NCI-H146 treated with DMSO at 0.1 percent for 48 hours (cell line): Measurements from ENCODE around the gene RPL37.
"Not testable (repeated sequence)": the region's sequence is repeated elsewhere in the genome, so short reads cannot be mapped to it uniquely, and the experiment has no call there.

Experiments used
- DNase-seq: peaks from one replicate; lab custom pipeline; 2025; ENCODE audit not compliant: unreplicated experiment; lab: John Stamatoyannopoulos, UW

Gene RPL37

DNA sequence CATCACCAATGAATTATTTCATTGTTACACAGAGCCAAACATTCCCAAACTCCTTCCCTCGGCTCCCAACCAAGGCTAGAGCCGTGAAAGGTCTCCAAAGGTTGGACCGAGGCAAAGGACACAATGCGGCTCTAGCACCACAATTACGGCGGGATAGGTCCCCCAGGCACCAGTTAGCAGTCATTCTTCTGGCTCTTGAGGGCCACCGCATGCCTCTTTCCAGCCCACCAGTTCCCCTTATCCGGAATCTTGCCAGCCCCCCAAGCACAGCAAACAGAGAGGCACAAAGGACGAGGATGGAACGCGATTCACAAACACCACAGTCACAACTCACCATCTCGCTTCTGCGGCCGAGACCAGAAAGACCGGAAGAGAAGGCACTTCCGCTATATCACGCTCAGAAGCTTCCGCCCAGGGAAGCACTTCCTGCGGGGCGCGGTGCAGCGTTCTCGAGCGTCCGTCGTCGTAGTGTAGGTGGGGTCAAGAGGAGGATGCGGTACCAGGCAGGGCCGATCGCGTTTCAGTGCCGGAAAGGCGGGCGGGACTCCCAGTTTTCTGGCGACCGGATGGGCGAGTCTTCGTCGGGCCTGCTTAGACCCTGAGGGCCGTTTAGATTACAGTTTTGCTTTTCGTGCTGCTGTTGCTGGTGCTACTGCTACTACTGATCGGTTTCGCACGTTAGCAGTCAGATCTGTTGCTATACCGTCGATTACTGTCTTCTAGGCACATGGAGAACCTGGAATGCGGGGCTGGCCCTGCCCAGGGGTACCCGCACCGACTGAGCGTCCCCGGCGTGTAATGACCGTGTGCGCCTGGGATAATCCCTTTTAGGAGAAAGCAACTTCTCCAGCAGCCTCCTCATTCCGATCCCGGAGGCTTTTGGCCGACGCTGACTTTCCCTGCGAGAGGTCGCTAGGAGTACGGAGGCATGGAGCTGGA is at the start of gene RPL37:
Gene RPL37, minus strand, starts transcription at position 374 of the 939 bp plus-strand sequence. Its CDS starts 37 bp downstream, at position 337.
- peak; percentile 85 for DNase-seq

DNA sequence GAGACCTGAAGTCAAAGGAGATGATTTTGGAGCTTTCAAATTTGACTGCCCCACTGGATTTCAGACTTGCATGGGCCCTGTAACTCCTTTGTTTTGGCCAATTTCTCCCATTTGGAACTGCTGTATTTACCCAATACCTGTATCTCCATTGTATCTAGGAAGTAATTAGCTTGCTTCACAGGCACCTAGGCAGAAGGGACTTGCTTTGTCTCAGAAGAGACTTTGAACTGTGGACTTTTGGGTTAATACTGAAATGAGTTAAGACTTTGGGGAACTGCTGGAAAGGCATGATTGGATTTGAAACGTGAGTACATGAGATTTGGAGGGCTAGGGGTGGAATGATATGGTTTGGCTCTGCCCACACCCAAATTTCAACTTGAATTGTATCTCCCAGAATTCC is 48.0 kb upstream of the RPL37 start:
- not testable (repeated sequence) for DNase-seq

DNA sequence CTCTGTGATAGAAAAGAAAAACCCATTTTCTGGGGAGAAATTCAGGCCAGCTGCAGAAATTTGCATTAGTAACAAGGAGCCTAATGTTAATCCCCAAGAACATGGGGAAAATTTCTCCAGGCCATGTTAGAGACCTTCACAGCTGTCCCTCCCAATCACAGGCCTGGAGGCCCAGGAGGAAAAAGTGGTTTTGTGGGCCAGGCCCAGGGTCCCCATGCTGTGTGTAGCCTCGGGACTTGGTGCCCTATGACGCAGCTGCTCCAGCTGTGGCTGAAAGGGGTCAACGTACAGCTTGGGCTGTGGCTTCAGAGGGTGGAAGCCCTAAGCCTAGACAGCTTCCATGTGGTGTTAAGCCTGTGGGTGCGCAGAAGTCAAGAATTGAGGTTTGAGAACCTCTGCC is 47.3 kb upstream of the RPL37 start:
- DNase-seq: no peak

DNA sequence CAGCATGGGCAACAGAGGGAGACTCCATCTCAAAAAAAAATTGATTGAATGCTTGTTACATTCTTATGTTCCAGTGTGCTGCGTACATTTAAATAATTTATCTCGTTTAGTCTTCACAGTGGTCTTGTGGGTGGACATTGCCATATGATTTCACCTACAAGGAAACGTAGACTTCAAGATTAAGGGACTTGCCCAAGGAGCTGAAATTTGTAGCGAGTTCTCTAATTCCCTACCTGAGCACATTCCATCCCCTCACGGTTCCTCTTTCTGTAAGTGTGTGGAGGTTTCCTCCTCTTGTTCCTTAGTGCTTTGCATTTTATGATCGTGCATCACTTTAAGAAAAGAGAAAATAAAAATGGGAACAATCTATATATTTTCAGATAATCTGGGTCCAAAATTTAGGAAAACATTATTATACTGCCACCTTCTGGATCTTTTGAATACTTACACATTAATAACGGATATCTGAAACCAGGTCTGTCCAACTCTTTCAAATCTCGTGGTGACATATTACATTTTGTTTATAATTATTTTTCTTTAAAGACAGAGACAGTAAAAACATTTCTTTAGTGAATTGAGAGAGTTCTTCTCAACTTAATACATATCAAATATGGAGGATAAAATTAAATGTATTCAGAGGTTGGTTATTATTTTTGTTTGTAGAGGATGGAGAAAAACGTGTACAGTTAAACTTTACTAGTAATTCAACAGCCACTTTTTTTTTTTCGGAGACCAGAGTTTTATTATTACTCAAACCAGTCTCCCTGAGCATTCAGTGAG is 44.3 kb upstream of the RPL37 start:
- DNase-seq: no peak

DNA sequence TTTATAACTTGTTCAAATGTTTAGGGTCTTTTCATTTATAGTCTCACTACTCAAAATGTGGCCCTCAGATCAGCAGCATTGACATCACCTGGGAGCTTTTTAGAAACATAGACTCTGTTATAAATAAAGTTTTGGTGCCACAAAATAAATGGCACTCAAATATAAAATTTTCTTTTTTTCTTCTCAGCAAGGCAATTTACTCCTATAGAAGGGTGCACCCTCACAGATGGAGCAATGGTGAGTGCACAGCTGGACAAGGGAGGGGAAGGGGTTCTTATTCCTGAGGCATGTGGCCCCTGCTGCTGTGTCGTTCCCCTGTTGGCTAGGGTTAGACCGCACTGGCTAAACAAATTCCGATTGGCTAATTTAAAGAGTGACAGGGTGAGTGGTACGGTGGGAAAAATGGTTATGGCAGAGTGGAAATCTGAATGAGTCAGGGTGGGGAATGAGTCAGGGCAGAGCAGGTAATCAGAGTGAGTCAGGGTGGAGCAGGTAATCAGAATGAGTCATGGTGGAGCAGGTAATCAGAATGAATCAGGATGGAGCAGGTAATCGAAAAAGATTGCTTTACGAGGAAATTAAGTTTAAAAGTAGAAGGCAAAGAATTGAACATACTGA is 42.5 kb upstream of the RPL37 start:
- no peak for DNase-seq

DNA sequence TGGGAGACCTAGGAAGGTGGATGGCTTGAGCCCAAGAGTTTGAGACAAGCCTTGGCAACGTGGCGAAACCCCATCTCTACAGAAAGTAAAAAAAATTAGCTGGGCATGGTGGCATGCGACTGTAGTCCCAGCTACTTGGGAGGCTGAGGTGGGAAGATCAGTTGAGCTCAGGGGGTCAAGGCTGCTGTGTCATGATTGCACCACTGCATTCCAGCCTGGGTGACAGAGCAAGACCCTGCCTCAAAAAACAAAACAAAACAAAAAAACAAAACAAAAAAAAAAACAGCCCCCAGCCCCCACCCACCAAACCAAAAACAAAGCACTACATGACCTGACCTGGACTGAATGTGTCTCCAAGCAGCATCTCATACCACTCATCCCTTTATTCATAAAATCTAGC is 40.9 kb upstream of the RPL37 start:
- no peak for DNase-seq

DNA sequence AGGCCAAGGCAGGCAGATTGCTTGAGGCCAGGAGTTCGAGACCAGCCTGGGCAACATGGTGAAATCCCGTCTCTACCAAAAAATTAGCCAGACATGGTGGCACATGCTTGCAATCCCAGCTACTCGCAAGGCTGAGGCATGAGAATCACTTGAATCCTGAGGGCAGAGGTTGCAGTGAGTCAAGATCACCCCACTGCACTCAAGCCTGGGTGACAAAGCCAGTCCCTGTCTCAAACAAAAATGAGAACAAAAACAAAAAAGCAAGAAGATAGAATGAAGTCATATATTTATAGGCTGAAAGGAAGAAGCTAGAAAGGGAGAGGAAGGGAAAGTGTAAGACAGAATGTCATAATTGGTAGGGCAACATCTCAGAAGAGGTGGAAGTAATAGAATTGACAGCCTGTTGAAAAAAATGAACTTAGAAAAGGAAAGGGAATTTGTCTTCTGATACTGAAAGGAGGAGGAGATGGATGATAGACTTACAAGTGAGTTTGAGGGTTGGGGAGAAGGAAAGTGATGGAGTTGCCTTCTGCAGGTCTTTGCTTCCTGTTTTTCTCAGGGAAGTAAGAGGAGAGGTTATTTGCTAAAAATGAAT is 38.4 kb upstream of the RPL37 start:
- DNase-seq: no peak

DNA sequence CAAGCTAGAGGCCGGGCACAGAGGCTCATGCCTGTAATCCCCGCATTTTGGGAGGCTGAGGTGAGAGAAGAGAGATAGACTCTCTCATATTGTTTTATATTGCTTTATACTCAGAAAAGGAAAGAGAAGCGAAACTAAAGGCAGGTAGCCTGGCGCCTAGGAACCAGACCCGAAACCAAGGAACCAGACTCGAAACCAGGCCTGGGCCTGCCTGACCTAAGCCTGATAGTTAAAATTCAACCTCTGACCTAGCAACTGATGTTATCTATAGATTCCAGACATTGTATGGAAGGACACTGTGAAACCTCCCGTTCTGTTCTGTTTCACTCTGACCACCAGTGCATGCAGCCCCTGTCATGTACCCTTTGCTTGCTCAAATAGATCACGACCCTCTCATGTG is 37.2 kb upstream of the RPL37 start:
- not testable (repeated sequence) for DNase-seq

DNA sequence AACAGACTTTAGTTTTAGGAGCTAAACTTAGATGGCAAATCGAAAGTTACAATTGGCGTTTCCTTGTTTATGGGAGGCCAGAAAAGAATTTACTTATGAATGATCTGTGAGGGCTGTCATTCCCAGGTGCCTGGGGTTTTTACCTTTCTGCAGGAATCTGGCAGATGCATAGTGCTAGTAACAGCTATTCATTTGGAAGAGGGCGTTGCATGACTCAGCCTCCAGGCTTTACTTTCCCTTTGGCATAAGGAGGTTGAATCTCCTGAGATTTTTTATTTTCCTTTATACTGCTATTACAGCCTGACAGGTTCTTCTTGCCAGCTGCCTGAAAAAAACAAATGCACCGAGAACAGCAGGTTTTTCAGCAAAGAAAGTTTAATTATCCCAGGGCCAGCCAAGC is 36.2 kb upstream of the RPL37 start:
- no peak for DNase-seq

DNA sequence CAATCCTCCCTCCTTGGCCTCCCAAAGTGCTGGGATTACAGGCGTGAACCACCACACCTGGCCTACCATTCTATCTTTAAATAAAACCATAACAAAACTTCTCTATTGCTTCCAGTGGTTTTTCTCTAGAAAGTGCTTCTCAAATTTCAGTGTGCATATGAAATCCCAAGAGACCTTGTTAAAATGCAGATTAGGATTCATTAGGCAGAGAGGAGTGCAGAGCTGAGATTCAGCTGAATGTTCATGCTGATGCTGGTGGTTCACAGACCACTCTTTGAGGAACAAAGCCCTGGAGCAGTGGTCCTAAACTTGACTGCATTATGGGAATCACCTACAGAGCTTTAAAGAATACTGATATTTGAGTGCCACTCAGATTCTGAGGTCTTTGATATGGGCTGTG is 34.4 kb upstream of the RPL37 start:
- DNase-seq: no peak

DNA sequence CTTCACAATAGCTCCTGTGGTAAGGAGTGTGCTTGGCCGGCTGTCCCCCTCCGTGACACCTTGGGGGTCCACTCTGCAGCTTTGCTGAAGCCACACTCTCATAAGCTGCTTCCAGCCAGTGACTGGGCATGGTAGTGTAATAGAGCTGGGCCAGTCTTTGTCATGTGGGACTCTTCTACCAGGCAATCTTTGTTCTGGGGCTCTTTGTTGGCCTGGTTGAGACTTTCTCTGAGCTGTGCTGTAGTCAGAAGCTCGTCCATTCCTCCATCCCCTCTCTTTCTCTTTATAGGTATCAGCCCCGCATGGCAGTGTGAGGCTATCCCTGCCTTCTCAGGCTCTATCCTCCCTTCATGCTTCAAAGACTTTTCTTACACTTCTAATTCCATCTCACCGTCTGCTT is 31.8 kb upstream of the RPL37 start:
- no peak for DNase-seq

DNA sequence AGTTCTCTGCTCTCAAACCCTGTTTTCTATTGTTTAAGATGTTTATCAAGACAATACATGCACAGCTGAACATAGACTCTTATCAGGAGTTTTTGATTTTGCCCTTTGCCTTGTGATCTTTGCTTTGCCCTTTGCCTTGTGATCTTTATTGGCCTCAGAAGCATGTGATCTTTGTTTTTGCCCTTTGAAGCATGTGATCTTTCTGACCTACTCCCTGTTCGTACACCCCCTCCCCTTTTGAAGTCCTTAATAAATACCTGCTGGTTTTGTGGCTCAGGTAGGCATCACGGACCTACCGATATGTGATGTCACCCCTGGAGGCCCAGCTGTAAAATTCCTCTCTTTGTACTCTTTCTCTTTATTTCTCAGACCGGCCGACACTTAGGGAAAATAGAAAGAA is 30.0 kb upstream of the RPL37 start:
- not testable (repeated sequence) for DNase-seq

DNA sequence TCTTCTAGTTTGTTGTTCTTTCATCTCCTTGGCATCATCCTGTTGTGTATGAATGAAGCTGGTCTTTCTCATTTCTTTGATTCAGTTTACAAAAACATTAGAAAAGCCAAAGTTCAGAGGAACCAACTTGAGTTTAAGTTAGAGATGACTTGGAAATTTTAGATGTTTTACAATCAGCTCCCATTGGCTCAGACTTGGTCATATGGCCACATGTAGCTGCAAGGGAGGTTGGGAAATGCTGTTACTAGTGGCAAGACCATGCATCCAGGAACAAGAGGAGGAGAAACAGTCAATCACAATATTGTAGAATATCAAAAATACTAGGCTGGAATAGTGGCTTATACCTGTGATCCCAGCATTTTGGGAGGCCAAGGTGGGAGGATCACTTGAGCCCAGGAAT is 25.7 kb upstream of the RPL37 start:
- no peak for DNase-seq

DNA sequence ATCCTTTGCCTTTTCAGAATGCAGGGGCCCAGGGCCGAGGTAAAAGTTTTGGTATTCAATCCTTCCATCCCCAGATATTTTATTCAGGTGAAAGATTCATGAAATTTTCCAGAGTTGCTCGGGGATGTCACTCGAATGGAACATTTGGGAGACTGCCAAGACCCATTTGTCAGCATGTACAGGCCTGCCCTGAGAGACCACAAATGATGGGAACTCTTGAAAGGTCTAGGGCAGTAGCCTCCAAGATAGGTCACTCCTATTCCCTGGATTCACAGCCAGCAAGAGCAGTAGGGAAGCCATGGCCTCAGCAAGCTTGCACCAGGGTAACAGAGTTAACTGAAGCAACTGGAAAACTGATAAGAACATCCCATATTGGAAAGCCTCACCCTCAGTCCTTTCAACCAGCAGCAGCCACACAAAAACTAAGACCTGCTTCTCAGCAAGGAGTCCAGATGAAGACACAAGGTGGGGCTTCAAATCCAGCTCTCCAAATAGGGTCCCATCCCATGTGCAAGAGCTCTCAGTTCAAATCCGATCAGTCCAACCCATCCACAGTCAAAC is 18.7 kb upstream of the RPL37 start:
- no peak for DNase-seq

DNA sequence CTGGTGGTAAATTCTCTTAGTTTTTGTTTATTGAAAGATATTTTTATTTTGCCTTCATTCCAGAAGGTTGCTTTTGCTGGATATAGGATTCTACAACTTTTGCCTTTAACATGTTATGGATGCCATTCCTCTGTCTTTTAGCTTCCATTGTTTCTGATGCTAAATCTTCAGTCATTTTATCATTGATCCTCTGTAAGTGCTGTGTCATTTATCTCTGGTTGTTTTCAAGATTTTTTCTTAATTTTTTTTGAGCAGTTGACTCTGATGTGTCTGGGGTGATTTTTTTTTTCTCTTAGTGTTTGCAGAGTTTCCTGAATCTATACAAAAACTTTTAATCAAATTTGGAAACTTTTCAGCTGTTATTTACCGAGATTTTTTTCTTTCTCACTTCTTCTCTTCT is 12.5 kb upstream of the RPL37 start:
- DNase-seq: no peak

DNA sequence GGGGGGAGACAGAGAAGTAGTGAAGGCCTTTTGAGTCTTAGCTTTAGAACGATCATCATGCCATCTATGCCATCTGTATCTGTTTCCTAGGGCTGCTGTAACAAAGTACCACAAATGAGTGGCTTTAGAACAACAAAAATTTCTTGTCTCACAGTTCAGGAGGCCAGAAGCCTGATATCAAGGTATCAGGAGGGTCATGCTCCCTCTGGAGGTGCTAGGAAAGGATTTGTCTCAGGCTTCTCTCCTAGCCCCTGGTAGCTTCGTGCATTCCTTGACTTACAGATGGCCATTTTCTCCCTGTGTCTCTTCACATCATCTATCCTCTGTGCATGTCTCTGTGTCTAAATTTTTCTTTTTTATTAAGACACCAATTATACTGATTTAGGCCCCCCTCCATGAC is 11.3 kb upstream of the RPL37 start:
- DNase-seq: no peak

DNA sequence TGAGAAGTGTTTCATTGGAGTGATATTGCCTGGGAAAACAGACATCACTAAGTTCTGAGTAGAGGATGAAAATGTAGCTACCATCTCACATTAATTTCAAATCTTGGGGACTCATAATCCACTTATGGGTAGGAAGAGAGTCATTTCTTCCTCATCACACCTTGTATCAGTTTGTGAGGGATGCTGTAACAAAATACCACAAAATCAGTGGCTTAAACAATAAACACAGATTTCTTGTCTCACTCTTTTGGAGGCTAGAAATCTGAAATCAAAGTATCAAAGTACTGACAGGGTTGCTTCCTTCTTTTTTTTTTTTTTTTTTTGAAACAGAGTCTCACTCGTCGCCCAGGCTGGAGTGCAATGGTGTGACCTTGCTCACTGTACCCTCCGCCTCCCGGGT is 9.5 kb upstream of the RPL37 start:
- no peak for DNase-seq

DNA sequence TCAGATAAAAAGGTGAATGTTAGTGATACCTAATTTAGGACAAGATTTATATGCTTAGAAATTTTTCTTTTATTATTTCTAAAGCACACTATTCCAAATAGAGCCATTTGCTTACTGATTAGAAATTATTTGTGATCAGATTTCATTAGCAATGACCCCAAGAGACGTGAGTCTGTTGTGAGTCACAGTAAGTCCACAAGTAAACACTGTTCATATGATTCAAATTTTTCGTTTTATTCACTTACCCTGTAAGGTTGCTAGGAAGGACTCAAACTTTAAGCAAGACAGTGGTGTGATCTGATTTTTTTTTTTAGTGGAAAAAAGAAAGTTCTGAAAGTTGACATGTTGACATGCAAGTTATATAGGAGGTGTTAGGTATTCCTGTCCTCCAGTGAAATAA is 7.3 kb upstream of the RPL37 start:
- DNase-seq: no peak

DNA sequence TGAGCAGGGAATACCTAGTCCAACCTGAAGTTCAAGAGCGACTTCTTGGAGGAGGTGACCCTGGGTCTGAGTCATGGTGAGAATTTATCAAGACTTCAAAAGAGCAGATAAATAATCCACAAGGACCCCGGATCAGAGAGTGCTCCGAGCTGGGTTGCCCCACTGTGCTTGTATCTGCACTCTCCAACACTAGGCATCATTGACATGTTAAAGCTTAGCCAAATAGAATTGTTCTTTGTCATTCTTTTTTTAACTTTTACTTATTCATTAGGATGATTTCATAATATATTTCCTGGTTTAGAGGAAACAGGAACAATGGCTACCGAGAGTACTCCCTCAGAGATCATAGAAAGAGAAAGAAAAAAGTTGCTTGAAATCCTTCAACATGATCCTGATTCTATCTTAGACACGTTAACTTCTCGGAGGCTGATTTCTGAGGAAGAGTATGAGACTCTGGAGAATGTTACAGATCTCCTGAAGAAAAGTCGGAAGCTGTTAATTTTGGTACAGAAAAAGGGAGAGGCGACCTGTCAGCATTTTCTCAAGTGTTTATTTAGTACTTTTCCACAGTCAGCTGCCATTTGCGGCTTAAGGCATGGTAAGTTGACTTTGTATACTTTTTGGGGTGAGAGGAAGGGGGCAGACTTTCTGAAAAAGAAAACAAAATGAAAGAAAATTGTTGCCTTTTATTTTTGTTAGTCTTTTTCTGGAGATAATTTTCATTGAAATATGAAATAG is 6.2 kb upstream of the RPL37 start, which contains the start of gene CARD6:
Gene CARD6, plus strand, starts transcription at position 300 of the 738 bp plus-strand sequence. Its CDS starts 16 bp downstream, at position 316.
- DNase-seq: no peak

DNA sequence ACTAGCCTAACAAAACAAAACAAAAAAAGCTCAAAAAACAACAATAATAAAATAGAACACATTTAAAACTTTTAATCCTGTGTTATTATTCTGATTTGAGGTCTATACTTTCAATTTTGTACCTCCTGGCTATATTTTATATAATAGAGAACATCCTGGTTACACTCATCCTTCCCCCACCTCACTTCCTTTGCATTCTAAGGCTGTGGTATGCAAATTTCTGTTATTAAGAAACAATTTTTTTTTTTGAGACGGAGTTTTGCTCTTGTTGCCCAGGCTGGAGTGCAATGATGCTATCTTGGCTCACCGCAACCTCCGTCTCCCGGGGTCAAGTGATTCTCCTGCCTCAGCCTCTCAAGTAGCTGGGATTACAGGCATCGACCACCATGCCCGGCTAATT is 3.1 kb upstream of the RPL37 start:
- DNase-seq: no peak
